GM21381 (cell line): ENCODE measurements around the gene GLCE.

Source experiments
- ATAC-seq: cut with Tn5 transposase; IDR thresholded peaks from one replicate; pipeline ENCODE4 v1.9.1; 2021; ENCODE audit warnings: mild to moderate bottlenecking, moderate library complexity; ENCODE audit not compliant: unreplicated experiment

GLCE gene

DNA sequence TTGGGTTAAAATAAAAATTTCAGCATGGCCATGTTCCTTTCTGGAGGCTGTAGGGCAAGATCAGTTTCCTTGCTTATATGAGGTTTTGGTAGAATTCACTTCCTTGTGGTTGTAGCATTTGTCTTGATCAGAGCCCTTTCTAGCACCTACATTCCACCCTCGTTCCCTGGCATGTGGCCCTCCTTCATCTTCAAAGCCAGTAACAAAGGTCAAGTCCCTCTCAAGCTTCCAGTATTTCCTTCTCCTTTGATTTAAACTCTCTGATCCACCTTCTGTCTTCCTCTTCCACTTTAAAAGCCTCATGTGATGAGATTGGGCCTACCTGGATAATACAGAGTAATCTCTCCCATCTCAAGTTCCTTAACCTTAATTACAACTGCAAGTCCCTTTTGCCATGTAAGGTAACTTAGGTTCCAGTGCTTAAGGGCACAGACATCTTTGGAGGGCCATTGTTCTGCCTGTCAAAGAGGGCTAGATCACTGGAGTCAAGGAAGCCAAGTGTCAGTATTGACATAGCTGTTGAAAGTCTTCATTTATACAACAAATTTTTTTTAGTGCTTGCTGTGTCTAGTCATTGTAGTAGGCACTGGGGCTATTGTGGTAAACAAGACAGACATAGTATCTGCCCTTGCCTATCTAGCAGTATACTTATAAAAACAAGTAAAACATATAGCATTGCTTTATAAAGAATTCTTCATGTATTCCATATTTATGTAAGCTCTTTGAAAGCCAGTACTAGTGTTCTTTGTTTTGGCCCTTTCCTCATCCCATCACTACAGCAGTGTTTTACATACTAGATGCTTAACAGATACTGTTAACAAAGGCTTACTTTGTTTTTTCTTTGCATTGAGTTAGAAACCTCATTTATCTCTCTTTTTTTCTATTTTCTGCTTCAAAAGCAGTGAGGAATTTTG, 40.7 kb downstream of the GLCE start:
- no peak for ATAC-seq

DNA sequence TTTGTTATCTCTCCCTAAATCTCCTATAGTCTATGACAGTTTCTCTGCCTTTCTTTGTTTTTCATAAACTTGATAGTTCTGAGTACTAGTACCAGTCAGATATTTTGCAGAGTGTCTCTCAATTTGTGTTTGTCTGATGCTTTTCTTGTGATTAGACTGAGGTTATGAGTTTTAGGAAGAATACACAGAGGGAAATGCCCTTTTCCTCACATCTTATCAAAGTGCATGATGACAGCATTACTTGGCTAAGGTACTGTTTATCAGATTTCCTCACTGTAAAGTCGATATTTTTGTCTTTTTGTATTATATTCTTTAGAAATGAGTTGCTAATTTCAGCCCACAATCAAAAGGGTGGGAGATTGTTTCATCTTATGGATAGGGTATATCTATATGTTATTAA, 45.6 kb downstream of the GLCE start:
- no peak for ATAC-seq

DNA sequence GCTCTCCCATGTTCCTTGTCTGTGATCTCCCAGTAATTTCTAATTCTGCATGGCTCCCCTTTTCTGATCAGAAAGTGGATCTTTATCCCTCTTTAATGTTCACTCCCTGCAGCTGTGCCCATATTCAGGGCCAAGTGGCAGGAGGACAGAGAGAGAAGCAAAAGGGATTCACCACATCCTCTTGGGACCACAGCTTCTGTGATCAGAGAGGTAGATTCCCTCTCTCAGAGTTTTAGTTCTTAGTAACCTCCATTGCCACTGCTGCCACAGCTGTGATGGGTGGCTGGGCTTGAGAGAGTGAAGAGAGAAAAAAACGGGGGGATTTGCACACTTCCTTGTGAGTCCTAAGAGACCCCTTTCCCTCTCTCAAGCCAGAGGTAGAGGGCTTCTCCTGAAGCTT, 49.2 kb downstream of the GLCE start:
- ATAC-seq, result no peak

DNA sequence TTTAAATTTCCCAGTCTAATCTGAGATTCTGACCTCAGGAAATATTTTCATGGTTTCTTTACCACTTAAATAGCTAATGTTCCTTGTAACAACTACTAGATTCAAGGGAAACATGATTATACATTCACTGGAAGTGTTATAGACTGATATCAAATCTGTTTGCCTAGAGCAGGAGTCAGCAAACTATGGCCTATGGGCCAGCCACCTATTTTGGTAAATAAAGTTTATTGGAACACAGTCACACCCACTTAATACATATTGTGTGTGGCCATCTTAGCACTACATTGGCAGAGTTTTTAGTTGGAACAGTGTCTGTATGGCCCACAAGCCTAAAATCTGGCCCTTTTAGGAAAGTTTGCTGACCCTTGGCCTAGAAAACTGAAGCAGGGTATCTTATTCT, 50.1 kb downstream of the GLCE start:
- no peak for ATAC-seq

DNA sequence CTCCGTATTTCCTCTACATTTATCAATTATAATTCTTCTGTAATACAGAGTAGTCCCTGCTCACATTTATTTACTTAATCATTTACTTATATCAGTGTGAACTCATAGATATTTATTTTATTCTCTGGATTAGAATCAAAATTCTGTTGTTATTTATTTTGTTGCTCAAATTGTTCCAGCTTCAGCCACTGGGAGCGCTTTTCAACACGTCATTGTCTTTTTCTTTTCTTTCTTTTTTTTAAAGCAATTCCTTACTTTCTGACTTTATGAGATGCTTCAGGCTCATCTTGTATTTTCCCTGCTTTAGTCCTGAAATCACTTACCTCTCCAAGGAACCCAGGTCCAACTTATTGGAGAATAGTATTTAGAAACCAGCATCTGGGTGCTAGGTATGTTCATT, 53.4 kb downstream of the GLCE start:
- no peak for ATAC-seq

DNA sequence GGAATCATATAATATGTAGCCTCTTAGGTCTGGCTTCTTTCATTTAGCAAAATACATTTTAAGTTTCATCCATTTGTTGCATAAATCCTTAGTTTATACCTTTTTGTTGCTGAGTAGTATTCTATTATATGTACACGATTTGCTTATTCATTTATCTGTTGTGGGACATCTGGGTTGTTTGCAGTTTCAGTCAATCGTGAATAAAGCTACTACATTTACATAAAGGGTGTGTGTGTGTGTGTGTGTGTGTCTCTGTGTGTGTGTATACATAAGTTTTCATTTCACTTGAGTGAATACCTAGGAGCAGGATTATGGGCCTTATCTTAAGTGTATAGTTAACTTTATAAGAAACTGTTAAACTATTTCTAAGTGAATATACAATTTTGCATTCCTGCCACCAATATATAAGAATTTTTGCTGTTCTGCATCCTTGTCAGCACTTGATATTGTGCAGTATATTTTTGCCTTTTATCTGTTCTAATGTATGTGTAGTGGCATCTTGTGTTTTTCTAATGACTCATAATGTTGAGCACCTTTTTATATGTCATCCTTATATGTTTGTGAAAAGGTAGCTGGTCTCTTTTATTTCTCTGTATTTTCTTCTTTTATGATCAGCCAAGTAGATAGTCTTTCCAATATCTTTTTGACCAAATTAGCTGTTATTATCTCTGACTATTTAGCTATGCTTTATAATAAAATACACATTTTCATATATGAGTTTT, 55.0 kb downstream of the GLCE start:
- no peak for ATAC-seq

DNA sequence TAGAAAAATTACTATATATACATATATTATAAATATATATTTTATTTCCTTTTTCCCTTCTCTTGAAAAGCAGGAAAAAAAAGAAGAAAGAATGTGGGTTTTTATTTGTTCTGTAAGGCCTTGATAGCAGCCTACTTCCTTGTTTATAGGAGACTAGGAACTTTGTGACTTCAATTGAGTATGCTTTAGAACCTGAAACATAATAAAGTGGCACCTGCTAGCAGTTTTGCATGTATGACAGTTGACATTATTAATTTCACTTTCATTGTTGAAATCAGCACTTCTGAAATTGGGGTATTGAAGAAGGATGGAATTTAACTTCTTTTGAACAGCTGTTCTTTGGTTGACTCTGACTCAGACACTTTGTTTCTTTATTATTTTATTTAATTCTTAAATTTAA, 56.9 kb downstream of the GLCE start:
- ATAC-seq, result no peak

DNA sequence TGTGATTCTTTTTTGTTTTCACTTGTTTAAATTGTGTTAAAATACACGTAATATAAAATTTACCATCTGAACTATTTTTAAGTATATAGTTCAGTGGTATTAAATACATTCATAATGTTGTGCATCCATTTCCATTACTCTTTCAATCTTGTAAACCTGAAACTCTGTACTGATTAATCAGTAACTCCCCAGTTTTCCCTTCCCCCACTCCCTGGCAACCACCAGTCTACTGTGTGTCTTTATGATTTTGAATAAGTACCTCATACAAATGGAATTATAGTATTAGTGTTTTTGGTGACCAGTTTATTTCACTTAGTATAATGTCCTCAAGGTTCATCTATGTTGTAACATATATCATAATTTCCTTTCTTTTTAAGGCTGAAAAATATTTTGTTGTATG, 59.3 kb downstream of the GLCE start:
- ATAC-seq, result no peak

DNA sequence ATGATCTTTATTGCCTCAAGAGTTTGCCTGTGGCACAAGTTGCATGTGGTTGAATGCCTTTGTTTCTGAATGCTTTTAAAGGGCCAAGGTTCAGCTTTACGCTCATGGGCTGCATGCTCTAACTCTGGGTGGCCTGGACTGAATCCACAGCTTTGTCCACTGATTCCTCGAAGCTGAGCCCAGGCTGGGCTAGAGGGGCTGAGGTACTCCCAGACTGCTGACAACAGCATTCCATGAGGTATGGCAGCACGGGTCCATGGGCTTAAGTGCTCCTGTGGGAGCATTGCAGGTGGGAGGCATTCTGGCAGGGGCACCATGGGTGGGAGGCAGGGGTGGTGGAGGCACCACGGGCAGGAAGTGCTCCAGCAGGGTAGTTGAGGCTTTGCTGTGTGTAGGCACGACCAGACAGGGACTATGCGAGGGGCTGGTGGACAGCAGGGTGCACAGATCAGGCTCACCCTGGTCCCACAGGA, 61.6 kb downstream of the GLCE start:
- no peak for ATAC-seq

DNA sequence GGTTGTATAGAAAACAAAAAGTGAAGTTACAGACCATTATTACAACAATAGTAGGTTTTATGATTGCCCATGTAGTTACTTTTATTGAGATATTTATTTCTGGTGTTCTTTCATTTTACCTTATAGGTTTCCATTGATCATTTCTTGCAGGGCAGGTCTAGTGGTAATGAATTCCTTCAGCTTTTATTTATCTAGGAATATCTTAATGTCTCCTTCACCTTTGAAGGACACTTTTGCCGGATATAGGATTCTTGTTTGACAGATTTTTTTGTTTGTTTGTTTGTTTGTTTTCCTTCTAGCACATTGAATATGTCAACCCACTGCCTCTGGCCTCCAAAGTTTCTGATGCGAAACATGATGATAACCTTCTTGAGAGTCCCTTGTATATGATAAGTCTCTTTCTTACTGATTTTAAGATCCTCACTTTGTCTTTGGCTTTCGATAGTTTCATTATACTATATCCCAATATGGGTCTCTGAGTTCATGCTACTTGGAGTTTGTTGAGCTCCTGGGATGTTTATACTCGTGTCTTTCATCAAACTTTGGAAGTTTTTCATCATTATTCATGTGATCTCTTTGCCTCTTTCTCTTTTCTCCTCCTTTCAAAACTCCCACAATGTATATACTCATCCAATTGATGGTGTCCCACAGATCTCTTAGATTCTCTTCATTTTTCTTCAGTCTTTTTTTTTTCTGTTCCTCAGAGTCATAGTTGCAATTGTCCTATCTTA, 62.8 kb downstream of the GLCE start:
- no peak for ATAC-seq

DNA sequence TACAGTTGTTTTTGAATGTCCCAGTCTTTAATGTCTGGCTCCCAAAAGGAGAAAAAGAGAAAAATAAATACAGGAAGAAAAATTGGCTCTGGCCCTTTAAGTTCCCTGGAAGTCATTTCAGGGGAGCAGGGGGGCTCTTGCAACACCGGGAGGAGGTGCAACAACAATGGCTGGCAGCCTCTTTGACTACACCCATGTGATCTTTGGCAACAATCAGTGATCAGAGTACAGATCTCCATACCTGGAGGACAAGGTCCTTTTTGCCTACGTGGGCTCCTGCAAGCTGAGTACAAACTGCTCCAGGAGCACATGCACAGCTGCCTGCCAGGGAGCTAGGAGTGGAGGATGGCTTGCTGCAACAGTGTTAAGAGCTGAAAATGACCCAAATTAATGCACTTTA, 63.9 kb downstream of the GLCE start:
- ATAC-seq, result no peak

DNA sequence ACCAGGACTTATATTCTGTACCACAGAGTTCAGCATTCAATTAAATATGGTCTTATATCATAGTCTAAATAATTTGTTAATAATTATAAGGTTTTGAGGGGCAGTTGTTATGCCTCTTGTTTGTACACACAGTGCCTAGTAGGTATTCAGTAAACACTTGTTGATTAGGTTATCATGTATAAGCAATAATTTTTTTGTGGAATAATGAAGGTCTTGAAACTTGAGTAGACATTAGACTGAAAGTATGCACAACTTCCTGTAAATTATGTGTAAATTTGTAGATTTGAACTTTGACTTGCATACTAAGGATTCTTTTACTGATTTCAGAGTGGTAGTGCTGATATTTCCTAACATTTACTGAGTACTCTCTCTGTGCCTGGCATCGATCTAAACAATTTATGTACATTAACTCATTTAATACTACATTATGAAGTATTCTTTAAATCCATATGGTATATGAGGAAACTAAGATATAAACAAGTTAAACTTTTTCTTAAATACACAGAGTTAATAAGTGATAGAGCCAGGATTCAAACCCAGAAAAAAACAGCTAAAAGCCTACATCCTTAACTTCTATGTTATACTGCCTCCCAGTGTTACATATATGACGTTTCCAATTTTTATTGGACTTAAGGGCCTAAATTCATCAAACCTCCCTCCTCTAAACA, 65.1 kb downstream of the GLCE start:
- ATAC-seq, result no peak

DNA sequence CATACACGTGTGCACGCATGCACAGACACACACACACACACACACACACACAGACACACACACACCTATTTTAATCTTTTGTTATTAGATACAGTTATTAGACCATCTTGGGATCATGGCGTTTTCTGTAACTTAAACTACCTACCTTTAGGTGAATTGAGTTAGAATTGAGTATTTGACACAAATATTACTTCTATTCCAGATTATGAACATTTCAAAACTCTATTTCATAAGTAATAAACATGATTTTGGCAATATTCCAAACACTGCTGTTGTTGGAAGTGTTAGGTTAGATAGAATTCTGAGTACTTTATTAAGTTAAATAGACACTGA, 65.6 kb downstream of the GLCE start:
- no peak for ATAC-seq

DNA sequence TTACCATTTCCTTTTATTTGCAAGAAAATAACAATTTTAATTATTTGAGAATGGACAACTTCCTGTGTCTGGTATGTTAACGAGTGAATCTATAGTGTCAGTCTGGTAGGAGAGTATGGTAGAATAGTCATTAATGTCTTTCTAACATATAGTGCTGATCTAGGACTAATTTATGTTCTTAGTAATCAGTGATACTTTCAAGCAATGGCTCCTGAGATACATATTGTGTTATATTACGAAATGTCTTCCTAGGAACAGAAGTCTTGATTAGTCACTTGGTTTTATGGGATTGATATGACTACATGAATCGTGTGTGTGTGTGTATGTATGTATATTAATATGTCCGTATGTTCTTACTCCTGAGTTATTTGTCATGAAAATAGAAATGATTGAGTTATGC, 71.7 kb downstream of the GLCE start:
- no peak for ATAC-seq

DNA sequence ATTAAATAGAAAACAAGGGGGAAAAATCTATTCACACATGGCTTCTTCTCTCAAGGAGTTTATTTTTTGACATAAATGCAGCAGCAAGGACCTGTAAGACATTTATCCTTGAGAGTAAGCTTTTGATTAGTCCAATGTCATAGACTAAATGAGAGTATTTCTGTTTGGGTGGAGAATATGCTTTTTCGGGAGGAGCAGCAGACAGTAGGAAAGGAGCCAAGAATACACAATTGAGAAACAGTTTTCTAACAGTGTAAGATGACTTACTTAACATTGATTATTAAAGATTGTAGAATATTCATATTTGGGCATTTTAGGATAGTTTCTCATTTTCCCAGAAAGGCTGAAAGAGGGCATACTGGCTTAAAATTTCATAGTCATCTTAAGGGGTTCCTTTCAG, 72.3 kb downstream of the GLCE start:
- ATAC-seq, result no peak

DNA sequence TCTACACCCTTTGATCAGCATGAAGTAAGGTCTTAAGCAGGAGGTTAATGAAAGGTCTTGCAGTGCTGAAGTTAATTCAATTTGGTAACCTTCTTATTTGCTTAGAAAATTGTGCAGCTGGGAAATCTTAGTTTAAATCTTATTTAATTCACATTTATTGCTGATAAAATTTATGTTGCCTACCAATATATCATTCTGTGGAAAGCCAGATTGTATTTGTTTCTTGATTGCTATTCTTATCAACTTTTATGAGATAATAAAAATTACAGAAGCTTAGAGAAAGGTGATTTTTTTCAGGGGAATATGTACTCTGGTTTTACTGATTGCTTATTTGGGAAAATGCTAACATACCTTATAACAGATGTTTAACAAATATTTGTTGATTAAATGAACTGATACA, 74.2 kb downstream of the GLCE start:
- ATAC-seq, result no peak

DNA sequence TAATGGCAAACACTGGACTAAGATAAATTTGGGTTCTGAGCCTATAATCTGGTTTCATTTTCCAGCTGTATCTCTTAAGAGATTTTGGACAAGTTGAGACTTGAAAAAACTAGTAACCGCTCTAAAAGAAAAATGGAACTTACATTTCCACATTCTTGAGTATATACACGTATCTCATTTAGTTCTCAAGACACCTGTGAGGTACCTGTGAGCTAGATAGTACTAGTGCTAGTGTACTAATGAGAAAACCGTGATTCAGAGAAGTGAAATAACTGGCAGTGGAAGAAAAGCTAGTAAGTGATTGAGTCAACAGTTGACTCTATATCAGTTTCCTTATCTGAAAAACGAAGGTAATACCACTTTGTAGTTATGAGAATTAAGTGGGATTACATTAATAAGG, 76.1 kb downstream of the GLCE start:
- ATAC-seq, result no peak

DNA sequence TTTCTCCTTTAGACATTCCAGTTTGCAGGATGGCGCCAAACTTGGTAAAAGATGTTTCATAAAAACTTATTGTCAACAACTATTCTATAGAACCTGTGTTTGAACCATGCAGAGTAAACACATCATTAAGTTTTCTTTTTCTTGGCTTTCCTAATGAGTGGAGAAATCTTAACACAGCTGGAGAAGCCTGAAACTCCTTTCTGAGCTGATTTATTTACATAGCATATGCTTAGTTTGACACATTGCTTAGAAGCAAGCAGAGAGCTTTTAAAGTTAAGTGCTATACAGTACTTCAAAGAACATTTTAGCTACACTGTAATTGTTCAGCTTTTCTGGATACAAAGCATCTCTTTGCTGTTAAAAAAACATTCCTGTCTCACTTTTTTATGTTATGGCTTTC, 77.3 kb downstream of the GLCE start:
- no peak for ATAC-seq

DNA sequence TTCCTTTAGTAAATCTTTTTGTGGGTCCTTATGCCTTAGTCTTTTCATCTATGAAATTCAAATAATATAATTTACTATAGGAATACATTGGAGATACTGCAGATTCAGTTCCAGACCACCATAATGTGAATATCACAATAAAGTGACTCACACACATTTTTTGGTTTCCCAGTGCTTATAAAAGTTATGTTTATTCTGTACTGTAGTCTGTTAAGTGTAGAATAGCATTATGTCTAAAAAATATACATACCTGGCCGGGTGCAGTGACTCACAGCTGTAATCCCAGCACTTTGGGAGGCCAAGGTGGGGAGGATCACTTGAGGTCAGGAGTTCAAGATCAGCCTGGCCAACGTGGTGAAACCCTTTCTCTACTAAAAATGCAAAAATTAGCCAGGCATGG, 84.4 kb downstream of the GLCE start:
- ATAC-seq, result no peak

DNA sequence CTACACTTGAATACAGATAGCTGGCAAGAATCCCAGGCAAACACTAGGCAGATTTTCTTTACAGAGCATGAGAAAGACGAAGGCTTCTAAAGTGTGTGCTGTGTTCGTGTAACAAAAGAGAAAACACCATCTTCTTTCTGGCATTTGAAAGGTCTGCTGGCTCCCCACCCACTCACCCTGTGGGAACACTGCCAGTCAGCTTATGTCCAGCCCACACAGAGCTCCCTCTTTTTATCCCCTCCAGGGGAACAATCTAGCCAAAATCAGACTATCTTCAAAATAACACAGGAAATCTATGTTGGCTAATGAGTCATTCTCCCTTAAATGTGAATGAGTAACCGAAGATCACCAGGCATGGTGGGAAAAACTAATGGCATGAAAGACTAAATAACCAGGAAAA, 92.7 kb downstream of the GLCE start:
- no peak for ATAC-seq

DNA sequence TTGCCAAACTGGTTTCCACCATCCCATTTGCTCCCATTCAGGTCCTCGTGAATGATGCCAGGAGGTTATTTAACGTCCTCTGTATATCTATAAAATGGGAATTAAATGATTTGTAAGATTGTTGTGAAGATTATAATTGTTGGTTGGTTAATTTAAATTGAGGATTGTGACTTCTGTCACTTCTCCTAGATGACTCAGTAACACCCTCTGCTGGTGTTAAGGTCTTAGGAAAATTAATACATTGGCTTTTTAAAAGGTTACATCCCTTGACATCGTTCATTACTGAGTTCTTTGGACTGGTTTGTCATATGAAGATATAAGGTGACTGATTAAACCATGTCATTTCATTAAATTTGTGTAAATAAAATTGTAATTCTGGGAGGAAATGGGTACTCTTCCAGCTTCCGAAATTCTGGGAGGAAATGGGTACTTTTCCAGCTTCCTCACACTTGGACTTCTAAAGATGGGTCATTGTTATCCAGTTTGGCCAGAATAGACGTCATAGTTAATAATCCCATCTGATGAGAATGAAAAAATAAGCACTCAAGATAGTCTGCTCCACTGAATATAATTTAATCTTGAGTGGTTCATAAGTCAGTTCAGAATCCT, 105.0 kb downstream of the GLCE start:
- ATAC-seq, result no peak
